Bronchial epithelial cell (primary cell): ENCODE measurements around the gene ADIRF. TPM values are rescaled to one million over a fixed set of nuclear protein-coding genes. Genes with fewer than 3 reads are reported as not detected.
"Not testable (repeated sequence)": the region's sequence is repeated elsewhere in the genome, so short reads cannot be mapped to it uniquely, and the experiment has no call there.

Source experiments
- DNase-seq: peaks from one replicate; pipeline ENCODE4 v3.0.0-alpha.2; 2010; ENCODE audit warnings: low read depth
- FAIRE-seq: peaks from 2 replicates; lab custom pipeline; 2011; peaks lifted over from hg19 to GRCh38; lab: Jason Lieb, UNC
- H3K27me3 ChIP-seq: 2 replicates; pipeline ENCODE4 v1.5.1; 2011; ENCODE audit warnings: low read length; ENCODE audit not compliant: control insufficient read depth, insufficient read depth
- H3K36me3 ChIP-seq: 2 replicates; pipeline ENCODE4 v1.5.1; 2011; ENCODE audit warnings: low read length; ENCODE audit not compliant: control insufficient read depth, insufficient read depth
- H3K4me3 ChIP-seq: 2 replicates; pipeline ENCODE4 v1.5.1; 2011; ENCODE audit warnings: mild to moderate bottlenecking, low read depth, low read length, control low read depth
- total RNA-seq: library from RNA; depleted of rRNA; stranded (reverse); fragments of >200 nt; gene quantifications from 2 replicates; pipeline ENCODE4 v1.2.1, GENCODE V29; 2014
- TF ChIP-seq, protein P1 (sequence below): IDR thresholded peaks from 2 replicates; pipeline ENCODE4 v1.5.1; 2011; ENCODE audit warnings: mild to moderate bottlenecking, moderate library complexity, low read length, control low read depth, inconsistent platforms; ENCODE audit not compliant: insufficient read depth, severe bottlenecking

ADIRF gene
- total RNA-seq, 1 donor from 2014 or later, result 25.3 TPM

DNA sequence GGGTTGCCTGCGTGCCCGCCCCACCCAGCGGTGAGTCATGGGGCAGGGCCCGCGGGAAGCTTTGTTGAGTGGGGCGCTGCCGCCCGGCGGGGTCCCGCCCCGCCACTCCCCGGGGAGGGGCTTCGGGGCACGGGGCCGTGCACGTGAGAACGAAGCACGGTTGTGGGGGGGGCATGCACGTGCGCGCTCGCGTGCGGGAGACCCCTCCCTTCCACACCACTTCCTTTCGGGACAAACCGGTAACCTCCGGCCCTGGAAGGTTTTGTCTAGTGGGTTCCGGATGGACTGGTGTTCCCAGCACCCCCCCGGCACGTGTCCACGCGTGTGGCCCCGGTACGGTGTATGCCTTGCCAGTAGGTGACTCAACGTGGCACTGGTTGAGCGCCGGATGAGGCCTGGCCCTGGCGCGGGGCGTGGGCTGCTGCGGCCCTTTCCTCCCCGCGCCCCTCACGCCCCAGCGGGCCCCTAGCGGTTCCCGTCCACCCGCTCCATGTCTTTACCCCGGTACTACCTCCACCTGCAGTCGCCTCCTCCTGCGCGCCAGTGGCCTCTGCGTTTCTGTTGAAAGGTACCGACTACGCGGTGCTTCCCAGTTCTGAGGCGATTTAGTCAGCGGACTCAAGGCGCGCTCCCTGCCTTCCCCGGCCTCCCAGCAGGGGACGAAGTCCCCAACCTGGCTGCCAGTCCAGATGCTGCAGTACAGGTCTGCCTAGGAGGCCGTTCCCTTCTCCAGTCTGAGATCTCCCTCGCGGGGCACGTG, 3.1 kb downstream of the ADIRF start:
- FAIRE-seq (no peak), DNase-seq (peak; percentile 64)
- no peaks in the 10 kb centered on the region for H3K27me3 ChIP-seq

DNA sequence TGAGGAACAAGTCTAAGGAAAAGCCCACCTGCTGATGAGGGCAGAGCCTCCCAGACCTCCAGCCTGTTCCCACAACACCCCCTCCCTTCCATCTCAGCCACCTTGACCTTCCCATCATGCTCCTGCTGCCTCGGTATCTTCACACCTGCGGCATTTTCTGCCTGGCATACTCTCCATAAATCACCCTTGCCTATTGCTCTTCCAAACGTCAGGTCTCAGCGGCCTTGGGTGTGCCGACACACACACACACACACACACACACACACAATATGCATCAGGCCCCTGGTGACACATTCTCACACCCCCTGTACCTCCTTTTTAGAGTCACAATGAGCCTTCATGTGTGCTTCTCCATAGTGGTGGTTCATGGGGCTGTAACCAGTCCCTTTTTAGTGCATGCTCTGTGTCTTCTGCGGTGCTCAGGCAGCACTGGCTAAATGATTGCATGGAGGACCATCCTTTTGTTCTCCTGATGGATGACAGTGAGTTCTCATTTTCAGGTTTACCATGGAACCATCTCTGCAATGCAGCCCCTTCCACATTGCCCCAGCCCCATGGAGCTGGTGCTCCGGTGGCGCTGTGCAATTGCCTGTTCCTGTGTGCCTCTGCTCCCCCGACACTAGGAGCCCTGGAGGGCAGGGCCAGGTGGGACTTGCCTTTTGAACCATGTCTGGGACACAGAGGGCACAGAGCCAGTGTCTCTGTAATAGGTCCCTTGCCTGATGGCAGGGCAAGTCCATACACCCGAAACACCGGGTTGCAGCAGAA, 4.5 kb downstream of the ADIRF start:
- TF ChIP-seq, protein P1, sequence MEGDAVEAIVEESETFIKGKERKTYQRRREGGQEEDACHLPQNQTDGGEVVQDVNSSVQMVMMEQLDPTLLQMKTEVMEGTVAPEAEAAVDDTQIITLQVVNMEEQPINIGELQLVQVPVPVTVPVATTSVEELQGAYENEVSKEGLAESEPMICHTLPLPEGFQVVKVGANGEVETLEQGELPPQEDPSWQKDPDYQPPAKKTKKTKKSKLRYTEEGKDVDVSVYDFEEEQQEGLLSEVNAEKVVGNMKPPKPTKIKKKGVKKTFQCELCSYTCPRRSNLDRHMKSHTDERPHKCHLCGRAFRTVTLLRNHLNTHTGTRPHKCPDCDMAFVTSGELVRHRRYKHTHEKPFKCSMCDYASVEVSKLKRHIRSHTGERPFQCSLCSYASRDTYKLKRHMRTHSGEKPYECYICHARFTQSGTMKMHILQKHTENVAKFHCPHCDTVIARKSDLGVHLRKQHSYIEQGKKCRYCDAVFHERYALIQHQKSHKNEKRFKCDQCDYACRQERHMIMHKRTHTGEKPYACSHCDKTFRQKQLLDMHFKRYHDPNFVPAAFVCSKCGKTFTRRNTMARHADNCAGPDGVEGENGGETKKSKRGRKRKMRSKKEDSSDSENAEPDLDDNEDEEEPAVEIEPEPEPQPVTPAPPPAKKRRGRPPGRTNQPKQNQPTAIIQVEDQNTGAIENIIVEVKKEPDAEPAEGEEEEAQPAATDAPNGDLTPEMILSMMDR, result no peak
- no peaks in the 10 kb centered on the region for H3K27me3 ChIP-seq
- no peak for FAIRE-seq
- H3K4me3 ChIP-seq, result no peak overlapping the region
- no peak for DNase-seq
- no peaks in the 10 kb centered on the region for H3K36me3 ChIP-seq

More for the DNA sequence above, 3.1 kb downstream of the ADIRF start:
- Histone ChIP-seq H3K36me3 (no peaks in the 10 kb centered on the region), H3K4me3 (peak overlapping the region; percentile 54)
- TF ChIP-seq, protein P1, result no peak

DNA sequence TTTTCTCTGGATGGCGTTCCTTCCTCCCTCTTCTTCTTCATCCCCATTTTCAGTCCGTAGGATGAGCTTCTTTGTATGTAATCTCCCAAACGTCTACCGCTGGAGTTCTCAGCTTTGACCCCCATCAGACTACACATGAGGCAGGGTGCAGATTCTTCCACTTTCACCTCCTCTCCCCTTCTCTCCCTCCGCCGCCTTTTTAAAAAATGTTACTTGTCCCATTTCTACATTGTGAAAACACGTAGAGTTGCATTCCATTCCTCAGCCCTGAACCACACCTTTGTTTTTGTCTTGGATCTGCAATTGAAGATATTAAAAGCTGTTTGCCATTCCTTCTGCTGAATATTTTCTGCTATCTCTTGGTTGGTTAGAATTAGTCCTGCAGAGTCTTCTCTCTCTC, 6.2 kb downstream of the ADIRF start:
- peak; percentile 38 for DNase-seq
- TF ChIP-seq, protein P1, result no peak
- Histone ChIP-seq H3K4me3 (no peak overlapping the region), H3K36me3 (no peaks in the 10 kb centered on the region), H3K27me3 (no peaks in the 10 kb centered on the region)
- no peak for FAIRE-seq

DNA sequence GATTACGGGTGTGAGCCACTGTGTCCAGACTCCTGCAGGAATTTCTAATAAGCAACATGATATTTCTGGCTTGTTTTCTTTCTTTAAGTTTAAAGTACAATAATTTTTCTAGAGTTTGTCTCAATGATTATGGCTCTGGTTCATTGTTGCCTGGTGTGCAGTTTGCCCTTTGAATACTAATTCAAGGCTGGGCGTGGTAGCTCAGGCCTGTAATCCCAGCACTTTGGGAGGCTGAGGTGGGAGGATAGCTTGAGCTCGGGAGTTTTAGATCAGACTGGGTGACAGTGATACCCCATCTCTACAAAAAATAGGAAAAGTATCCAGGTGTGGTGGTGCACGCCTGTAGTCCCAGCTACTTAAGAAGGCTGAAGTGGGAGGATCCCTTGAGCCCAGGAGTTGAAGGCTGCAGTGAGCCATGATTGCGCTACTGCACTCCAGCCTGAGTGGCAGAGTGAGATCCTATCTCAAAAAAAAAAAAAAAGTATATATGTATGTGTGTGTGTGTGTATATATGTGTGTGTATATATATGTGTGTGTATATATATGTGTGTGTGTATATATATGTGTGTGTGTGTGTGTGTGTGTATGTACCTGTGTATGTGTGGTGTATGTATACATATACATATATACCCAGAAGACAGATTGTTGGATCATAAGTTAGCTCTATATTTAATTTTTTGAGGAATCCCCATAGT, 8.2 kb downstream of the ADIRF start:
- H3K27me3 ChIP-seq, result no peaks in the 10 kb centered on the region
- no peak for FAIRE-seq

DNA sequence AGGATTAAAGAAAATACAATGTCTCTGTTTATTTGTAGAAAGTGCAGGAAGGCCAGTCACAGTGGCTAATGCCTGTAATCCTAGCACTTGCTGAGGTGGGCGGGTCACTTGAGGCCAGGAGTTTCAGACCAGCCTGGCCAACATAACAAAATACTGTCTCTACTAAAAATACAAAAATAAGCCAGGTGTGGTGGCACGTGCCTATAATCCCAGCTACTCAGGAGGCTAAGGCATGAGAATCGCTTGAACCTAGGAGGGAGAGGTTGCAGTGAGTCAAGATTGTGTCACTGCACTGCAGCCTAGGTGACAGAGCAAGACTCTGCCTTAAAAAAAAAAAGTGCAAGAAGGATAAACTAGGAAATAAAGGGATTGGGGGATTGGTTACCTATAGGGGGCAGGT, 10.2 kb downstream of the ADIRF start:
- not testable (repeated sequence) for H3K36me3 ChIP-seq, H3K4me3 ChIP-seq, H3K27me3 ChIP-seq, FAIRE-seq
- DNase-seq, result peak; percentile 73

More for the DNA sequence above, 8.2 kb downstream of the ADIRF start:
- TF ChIP-seq, protein P1, result no peak
- DNase-seq, result no peak
- Histone ChIP-seq H3K4me3 (no peak overlapping the region), H3K36me3 (no peaks in the 10 kb centered on the region)

DNA sequence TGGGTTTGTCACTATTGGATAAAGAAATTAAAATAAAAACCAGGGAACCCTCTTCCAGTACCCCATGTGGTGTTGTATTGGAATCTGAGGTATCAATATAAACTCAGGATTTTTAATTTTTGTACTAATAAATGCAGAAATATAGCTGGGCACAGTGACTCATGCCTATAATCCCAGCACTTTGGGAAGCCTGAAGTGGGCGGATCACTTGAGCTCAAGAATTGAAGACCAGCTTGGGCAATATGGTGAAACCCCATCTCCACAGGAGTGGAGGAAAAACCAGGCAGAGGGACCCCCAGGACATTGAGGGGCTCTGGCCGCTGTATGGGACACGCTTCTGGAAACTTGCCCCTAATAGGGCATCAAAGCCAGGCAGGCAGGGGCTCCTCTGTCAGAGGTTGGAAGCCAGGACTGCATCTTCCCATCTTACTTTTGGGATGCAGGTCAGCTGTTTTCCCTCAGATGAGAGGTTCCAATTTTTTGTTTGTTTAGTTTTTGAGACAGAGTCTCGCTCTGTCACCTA, 11.1 kb downstream of the ADIRF start:
- H3K27me3 ChIP-seq, result no peaks in the 10 kb centered on the region
- TF ChIP-seq, protein P1, result no peak
- DNase-seq, result peak; percentile 48
- no peak for FAIRE-seq
- H3K36me3 ChIP-seq, result no peaks in the 10 kb centered on the region
- H3K4me3 ChIP-seq, result no peak overlapping the region
